T-helper 1 cell treated with Interleukin-12 subunit alpha and Interleukin-12 subunit beta and Interleukin-4 antibody, amounts not matched to agents 30 ng/mL and 1 ng/mL, for 36 hours (primary cell): ENCODE results near the gene ZSCAN2. TPM values are rescaled to one million over a fixed set of nuclear protein-coding genes. Genes with fewer than 3 reads are reported as not detected.
"Not testable (repeated sequence)": the region's sequence is repeated elsewhere in the genome, so short reads cannot be mapped to it uniquely, and the experiment has no call there.

Experiments
- intact Hi-C: fragments of 100-400 bp; cut with micrococcal nuclease; formaldehyde crosslinking; loops from one replicate; pipeline ENCODE4 v1.15.1; 2024
- total RNA-seq: library from RNA; stranded (reverse); gene quantifications from 2 replicates; pipeline ENCODE4 v1.2.3, GENCODE V29; 2022

The ZSCAN2 gene
- 5.1 and 6.5 TPM in 2 replicates for total RNA-seq

GRCh38 chr15:84600687-84601554 lies at the start of gene ZSCAN2:
Gene ZSCAN2 (plus strand): TSS chr15:84601009. CDS start chr15:84603928, 2,919 bp downstream.
- intact Hi-C loops: loop anchor here (1.0 kb wide), 7 partner anchors 31 to 147 kb away; partner anchors contain the start of genes SEC11A, WDR73 and ZNF592

GRCh38 chr15:84551624-84552023 lies 49.2 kb upstream of the ZSCAN2 start:
- intact Hi-C loops: not testable (repeated sequence)

DNA sequence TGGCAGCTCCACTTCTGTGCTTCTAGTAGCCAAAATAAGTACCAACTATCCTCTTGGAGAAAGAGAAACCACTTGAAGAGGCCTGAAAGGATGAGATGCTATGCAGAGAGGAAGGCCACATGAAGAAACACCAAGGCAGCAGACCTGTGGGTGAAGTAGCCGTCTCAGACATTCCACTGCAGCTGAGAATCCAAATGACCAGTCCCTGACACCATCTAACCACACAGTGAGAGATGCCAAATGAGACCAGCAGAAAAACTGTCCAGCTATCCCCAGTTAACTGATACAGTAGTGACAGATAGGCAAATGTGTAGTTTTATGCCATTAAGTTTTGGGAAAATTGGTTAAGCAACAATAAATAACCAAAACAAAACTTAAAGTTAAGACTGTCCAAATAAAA lies 47.9 kb upstream of the ZSCAN2 start:
- intact Hi-C loops: no loop called here

DNA sequence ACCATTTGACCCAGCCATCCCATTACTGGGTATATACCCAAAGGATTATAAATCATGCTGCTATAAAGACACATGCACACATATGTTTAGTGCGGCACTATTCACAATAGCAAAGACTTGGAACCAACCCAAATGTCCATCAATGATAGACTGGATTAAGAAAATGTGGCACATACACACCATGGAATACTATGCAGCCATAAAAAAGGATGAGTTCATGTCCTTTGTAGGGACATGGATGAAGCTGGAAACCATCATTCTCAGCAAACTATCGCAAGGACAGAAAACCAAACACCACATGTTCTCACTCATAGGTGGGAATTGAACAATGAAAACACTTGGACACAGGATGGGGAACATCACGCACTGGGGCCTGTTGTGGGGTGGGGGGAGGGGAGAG lies 44.1 kb upstream of the ZSCAN2 start:
- intact Hi-C loops: not testable (repeated sequence)

- intact Hi-C loops: not testable (repeated sequence)
Measured at GRCh38 chr15:84568021-84568420, 32.8 kb upstream of the ZSCAN2 start.

DNA sequence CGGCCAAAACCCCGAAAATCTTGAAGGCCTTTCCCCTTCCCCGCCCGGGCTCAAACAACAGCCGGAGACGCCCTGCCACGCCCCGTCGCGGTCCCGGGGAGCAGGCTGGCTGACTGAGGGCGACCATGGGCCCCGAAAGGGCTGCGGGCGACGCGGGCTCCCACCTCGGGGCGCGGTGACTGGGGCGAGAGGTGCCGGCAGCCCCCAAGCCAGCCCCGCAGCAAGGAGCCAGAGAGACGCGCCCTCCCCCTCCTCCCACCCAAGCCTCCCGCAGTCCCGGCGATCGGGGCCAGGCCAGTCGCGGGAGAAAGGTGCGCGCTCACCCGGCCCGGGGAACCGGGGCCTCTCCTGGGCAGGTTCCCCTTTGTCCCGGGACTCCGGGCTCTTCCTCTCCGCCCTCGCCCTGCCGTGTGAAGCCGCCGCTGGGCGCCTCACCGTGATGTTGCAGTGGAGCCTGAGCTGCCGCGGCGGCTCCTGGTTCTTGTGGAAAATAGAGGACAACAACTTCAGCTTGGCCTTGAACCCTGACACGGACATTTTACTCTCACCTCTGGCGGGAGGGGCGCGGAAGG lies 30.6 kb upstream of the ZSCAN2 start:
- intact Hi-C loops: loop anchor here (1.0 to 5.0 kb wide), 3 partner anchors 30 to 358 kb away; partner anchors contain the start of gene SEC11A

DNA sequence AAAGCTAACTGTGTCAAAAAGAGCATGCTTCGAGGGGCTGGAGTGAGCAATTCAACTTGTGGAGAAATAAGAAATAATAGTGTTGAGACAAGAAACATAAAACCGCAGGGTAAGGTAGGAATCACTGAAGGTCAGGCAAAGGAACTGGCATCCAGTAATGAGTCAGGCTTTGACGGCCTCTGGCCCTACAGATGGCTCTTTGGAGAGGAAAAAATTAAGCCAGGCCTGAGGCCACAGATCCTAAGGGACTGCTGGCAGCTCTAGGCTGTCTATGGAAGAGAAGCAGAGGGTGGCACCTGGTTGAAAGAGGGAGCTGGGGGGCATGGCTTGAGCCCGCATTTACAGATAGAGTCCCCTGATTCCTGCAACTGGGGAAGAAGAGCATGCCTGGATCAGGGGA lies 28.6 kb upstream of the ZSCAN2 start:
- intact Hi-C loops: loop anchor here (5.0 kb wide), 1 partner anchor 145 kb away; the partner anchor contains the start of gene SEC11A

DNA sequence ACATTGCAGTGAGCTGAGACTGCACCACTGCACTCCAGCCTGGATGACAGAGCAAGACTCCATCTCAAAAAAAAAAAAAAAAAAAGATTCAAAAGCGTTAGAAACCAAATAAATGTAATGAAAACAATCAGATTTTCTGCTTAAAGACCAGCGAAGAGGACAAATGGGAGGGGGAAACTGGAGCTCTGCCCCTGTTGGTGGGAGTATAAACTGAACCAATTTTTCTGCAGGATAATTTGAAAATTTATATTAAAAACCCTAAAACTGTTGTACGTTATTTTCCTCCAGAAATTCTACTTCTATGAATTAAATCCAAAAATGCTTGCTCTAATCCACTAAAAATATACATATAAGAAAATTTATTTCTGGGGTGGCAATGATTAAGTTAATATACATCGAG lies 25.3 kb upstream of the ZSCAN2 start:
- intact Hi-C loops: no loop called here

GRCh38 chr15:84577891-84578290 lies 22.9 kb upstream of the ZSCAN2 start:
- intact Hi-C loops: not testable (repeated sequence)

DNA sequence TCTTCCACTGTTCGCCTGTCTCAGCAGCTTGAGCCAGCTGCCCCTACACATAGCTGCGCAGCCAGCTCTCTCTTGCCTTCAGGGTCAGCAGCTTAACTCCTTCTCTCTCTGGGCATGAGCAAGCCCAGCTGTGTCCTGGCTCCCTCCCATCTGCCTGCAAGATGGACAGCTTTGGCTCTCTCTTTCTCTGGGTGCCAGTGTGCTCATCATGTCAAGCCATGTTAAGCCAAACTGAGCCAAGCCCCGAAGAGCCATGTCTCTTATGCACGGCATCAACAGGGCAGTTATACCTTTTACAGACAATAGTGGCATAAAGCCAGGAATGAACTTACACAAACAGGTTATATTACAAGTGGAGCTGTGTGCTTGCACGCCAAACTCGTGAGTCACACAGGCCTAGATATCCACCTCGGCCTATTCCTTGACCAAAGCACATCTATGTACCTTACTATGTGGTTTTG lies 21.5 kb upstream of the ZSCAN2 start:
- intact Hi-C loops: not testable (repeated sequence)

- intact Hi-C loops: loop anchor here (10.0 kb wide), 1 partner anchor 583 kb away; no protein-coding TSS in a partner anchor
Measured at GRCh38 chr15:84581676-84582428, 19.0 kb upstream of the ZSCAN2 start.

DNA sequence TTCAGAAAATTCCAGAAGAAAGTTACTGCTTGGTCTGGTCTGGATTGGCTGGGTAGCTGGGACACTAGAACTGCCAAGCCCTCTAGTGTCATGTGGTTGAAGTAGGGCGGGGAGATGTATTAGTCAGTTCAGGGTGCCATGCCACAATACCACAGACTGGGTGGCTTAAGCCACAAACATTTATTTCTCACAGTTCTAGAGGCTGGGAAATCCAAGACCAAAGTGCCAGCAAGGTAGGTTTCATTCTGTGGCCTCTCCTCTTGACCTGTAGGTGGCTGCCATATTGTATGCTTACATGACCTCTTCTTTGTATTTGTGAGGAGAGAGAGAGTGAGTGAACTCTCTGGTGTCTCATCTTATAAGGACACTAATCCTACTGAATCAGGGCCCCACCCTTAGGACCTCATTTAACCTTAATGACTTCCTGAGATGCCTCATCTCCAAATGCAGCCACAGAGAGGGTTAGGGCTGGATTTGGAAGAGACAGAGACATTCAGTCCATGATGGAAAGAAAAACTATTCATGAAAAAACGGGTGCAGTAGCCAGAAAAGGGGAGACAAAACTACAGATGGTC lies 18.1 kb upstream of the ZSCAN2 start:
- intact Hi-C loops: loop anchor here (10.0 kb wide), 1 partner anchor 582 kb away; no protein-coding TSS in a partner anchor

DNA sequence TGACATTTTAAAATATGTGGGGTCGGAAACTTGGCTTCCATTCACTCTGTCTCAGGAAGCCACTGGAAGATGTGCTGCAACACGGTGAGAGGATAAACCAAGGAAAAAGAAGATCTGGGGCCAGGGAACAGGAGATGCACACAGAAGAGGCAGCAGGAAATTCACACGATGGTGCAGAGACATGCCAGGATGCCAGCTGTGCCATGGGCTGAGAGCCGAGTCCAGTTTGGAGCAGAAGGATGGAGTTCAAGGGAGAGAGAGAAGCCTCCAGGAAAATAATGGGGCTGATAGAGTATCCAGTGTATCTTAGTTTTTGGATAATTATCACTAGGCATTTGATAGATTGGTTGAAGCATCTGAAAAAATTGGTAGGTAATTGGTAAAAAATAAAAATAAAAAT lies 16.9 kb upstream of the ZSCAN2 start:
- intact Hi-C loops: loop anchor here (10.0 kb wide), 1 partner anchor 581 kb away; no protein-coding TSS in a partner anchor

DNA sequence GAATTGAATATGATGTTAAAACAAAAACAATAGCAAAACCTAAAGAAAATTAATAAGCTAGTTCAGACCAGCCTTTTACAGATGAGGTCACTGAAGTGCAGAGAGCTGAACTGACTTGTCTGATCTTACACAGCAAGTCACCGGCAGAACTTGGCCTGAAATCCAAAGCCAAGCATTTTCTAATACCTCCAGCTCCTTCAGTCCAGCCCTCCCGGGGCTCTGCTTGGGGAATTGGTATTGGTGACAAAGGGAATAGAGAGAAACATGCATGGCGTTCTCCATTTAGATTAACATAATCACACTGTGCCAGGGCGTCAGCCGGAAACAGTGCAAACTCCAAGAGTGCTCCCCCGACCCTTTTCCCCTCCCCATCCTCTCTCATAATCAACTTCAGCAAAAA lies 14.1 kb upstream of the ZSCAN2 start:
- intact Hi-C loops: loop anchor here (10.0 kb wide), 1 partner anchor 578 kb away; no protein-coding TSS in a partner anchor

DNA sequence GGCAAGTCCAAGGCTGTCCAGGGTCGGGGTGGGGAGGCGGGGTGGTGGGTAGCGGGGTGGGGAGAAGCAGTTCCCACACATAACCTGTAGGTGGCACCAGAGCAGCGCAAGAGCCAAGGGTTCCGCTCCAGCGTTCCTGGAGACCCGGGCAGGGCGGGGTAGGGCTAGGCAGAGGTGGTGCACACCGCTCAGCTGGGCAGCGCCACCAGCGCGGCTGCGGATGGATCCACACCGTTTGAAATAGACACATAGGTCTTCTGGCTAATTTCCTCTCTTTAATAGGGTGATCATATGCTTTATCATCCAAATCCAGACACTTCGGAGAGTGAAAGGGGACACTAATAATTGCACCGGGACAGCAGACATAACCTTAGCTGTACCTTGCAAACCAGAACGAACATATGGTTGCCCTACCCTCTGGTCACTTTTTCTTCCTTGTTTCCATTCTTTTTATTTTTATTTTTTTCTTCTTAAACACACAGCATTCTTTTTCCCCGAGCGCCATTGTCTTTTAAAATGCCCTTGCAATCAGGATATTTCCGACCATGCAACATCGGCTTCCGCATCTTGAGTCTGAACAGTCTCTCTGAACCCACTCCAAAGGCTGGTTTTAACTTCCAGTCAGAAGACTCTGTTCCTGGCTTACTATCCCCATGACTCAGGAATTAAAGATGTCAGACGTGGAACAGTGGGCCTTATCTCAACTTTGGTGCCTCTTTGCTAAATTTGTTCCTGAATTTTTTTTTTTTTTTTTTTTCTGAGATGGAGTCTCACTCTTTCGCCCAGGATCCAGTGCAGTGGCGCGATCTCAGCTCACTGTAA lies 12.5 kb upstream of the ZSCAN2 start:
- intact Hi-C loops: loop anchor here (1.0 to 10.0 kb wide), 5 partner anchors 66 to 577 kb away; partner anchors contain the start of genes WDR73 and ZNF592

- intact Hi-C loops: loop anchor here (10.0 kb wide), 1 partner anchor 56 kb away; no protein-coding TSS in a partner anchor
Measured at GRCh38 chr15:84590406-84590805, 10.4 kb upstream of the ZSCAN2 start.

- intact Hi-C loops: loop anchor here (10.0 kb wide), 1 partner anchor 57 kb away; no protein-coding TSS in a partner anchor
Measured at GRCh38 chr15:84591815-84592214, 9.0 kb upstream of the ZSCAN2 start.

DNA sequence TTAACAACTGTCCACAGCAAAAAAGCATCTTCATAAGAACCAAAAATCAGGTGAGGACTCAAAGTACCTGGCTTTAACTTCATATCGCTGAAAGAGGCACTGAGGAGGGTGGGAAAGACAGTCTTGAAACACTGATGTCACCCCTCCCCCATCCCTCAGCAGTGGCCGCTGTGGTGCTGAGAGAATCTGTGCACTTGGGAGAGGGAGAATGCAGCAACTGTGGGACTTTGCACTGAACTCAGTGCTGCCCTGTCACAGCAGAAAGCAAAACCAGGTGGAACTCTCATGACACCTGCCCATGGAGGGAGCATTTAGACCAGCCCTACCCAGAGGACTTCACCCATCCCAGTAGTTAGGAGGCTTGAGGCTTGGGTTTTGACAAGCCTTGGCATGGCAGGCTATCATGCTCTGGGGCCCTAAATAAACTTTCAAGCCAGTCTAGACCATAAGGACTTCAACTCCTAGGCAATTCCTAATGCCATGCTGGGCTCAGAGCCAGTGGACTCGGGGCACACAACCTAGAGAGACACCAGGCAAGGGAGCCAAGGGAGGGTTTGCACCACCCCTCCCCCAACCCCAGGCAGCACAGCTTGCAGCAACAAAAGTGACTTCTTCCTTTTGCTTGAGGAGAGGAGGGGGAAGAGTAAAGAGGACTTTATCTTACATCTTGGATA lies 6.1 kb upstream of the ZSCAN2 start:
- intact Hi-C loops: loop anchor here (10.0 kb wide), 1 partner anchor 60 kb away; no protein-coding TSS in a partner anchor

- intact Hi-C loops: loop anchor here (10.0 kb wide), 1 partner anchor 61 kb away; no protein-coding TSS in a partner anchor
Measured at GRCh38 chr15:84595660-84596059, 5.1 kb upstream of the ZSCAN2 start.
